NCI-H1930 (cell line): ENCODE data around the gene PSME2.

ENCODE experiments used
- DNase-seq, 2 experiments: peaks; one replicate each; lab custom pipeline; 2025; lab: John Stamatoyannopoulos, UW

PSME2 gene

DNA sequence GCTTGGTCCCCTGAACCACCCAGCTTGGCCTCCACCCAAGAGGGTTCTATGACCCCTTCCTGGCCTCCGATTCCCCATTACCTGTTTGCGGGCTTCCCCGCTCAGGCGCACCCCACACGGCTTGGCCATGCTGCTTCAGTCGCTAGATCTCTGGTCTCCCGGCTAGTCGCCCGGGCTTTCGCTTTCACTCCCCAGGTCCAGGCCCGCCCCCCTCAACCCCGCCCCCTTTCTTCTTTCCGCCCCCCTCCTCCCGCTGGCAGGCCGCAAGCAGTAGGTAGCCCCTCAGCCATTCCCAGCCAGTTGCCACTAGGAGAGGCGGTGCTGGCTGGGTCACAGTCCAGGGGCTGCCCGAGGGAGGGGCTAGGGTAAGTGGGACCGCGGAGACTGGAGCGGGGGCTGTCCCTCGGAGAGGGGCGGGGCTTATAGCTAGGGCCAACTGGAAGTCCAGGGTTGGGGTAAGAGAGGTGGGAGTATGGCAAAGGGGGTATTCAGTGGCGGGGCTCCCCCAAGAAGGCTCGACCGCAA is at the start of gene PSME2:
Gene PSME2, minus strand, starts transcription at position 158 of the 525 bp plus-strand sequence. Its CDS starts 29 bp downstream, at position 129.
- peak; percentile 93 to 95 for DNase-seq

DNA sequence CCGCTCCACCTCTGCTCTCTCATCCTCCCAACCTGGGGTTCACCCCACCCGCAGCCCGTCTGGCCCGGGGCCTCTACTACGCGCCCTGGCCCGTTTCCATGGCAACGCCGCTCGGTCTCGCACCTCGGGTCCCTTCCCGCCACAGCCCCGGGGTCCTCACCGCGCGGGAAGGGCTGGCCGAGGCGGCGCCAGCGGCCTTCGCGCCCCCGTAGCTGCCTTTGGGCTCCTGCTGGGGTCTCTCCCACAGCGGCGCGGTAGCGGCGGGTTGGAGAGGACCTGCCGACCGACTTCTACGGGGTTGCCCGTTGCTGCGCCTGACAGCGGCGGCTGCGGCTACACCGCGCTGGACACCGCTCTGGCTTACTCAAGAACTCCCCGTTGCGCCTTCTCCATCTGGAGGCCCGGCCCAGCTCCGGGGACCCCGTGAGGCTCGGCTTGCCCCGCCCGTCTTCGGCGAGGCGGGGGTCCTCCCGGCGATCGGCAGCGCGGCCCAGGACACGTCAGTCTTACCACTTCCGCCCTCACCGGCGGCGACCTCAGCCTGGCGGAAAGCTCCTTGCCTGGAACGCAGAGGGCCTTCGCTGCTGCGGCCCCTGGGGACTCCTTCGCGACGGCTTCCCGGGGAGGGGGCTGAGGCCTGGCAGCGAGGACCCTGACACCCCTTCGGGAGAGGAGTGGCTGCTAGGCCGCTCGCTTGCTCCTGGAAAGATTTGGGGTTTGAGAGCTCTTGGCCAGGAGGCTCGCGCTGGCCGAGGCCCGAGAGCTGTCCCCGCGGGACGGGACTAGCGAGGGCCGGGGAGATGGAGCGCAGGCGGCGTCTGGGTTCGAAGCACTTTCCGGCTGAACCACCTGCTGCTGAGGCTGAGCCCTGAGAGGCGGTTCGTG is 49.0 kb upstream of the PSME2 start, which contains the start of gene TM9SF1:
Gene TM9SF1, minus strand, starts transcription at position 256 of the 885 bp plus-strand sequence. CDS start 422 bp downstream, outside the sequence.
- peak; percentile 71 to 76 for DNase-seq

GRCh38 chr14:24194873-24195185 is 48.4 kb upstream of the PSME2 start:
- no peak for DNase-seq

- no peak for DNase-seq
Measured at GRCh38 chr14:24194186-24194872, 47.9 kb upstream of the PSME2 start.

- no peak for DNase-seq
Measured at GRCh38 chr14:24192933-24193332, 46.5 kb upstream of the PSME2 start.

DNA sequence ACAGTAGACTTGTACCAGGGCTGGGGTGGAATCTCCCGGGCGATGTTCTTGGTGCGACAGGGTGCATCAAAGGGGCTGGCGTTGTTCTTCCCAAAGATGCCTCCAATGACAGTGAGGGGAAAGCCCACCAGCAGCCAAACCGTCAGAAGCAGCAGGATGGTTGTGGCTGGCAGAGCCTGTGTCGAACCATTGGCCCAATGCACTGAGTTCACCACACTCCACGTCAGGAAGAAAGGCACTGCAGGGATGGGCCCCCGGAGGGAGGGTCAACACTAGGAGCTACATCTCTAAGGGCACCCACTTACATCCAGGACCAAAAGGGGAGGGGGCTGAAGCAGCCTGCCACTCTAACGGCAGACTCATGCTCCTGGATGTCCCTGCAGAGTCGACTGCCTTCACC is 44.0 kb upstream of the PSME2 start:
- DNase-seq, result no peak

- no peak for DNase-seq
Measured at GRCh38 chr14:24189460-24189859, 43.0 kb upstream of the PSME2 start.

DNA sequence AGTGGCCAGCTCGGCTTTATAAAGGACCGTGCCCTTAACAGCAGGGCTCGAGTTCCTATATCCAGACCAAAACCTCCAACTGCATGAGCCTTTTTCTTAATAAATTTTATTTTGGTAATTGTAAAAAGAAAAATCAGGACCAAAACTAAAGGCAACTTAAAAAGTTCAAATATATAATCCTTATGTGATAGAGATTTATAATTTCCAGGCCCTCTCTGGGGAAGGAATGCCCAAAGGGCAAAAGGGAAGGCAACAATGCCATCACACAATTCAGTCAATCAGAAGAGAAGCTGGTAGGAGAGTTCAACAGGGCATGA is 42.6 kb upstream of the PSME2 start:
- DNase-seq, result no peak

- DNase-seq, result peak; percentile 92 to 96
Measured at GRCh38 chr14:24188251-24189058, 42.0 kb upstream of the PSME2 start, which contains the start of gene IPO4. IPO4 (minus strand) TSS chr14:24188816; CDS start chr14:24188787, 29 bp downstream.

DNA sequence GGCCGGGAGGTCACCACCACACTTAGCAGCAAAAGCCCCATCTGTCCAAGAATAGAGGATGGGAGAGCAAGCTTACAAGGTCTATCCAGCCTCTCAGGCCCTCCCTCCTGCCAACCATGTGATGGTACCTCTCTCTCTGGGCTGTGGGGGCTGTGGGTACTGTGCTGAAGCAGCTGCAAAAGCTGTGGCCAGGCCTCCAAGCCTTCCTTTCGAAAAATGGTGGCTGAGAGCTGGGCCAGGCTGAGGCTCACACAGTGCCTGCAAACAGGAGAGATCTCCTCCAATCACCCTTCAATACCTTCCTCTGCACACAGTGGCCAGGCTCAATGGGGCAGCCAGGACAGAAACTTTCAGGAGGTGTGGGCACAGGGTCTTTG is 41.1 kb upstream of the PSME2 start:
- no peak for DNase-seq

DNA sequence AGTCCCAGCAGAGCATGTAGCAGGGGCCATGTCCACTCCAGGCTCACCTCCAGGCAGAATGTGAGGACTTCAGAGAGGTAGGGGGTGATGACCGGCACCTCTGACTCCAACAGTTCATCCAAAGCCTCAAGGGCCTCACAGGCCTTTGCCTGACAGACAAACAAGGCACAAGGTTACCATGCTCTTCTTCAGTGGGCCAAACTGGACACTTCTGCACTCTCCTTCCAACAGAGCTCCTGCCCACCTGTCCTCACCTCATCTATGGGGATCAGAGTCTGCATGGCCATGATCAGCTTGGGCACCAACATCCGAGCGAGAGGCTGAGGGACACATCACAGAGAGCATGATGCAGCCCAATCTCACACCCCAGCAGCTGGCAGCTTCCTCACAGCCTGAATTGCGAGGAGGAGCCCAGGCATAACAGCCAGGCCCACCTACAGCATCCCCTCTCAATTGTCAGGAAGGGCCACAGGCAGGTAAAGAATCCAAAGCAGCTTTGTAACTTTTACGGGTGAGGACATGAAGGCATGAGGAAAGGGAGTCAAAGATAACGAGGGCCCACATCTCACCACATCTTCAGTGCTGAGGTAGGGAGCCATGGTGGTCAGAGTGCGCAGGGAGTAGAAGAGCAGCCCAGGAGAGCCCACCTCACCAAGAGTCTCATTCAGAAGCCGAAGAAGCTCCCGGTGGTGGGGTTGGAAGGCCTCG is 40.6 kb upstream of the PSME2 start:
- DNase-seq, result no peak

DNA sequence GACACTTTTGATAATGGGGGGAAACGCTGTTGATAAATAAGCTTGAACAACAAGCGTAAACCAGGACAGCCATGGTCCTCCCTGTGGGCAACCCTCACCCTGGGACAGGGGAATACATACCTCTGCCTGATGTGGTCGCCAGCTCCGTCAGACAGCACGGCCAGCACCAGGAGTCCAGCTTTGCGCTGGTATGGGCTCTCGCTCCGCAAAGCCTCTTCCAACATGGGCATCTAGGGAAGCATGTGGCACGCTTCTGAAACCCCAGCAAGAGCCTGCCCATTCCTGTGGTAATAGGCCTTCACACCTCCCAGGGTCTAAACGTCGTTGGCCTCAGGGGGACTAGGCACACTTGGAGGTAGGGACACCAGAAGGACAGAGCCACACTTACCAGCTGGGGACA is 39.3 kb upstream of the PSME2 start:
- no peak for DNase-seq

DNA sequence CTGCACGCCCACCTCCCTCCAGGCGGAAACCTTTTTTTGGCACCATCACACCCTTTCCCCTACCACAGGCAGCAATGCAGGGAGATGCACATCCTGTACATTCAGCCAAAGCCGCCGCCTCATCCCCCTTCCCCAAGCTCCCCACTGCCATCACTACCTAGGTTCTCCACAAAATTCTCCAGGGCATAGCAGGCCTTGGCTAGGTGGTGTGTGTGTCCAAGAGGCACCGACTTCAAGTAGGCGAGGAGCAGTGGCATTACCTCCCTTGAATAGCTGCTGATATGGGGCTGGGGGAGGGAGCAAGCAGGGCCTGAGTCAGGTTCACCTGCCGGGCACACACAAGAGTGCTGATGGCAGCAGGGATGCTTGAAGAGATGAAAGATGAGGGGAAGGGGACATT is 38.6 kb upstream of the PSME2 start:
- no peak for DNase-seq

DNA sequence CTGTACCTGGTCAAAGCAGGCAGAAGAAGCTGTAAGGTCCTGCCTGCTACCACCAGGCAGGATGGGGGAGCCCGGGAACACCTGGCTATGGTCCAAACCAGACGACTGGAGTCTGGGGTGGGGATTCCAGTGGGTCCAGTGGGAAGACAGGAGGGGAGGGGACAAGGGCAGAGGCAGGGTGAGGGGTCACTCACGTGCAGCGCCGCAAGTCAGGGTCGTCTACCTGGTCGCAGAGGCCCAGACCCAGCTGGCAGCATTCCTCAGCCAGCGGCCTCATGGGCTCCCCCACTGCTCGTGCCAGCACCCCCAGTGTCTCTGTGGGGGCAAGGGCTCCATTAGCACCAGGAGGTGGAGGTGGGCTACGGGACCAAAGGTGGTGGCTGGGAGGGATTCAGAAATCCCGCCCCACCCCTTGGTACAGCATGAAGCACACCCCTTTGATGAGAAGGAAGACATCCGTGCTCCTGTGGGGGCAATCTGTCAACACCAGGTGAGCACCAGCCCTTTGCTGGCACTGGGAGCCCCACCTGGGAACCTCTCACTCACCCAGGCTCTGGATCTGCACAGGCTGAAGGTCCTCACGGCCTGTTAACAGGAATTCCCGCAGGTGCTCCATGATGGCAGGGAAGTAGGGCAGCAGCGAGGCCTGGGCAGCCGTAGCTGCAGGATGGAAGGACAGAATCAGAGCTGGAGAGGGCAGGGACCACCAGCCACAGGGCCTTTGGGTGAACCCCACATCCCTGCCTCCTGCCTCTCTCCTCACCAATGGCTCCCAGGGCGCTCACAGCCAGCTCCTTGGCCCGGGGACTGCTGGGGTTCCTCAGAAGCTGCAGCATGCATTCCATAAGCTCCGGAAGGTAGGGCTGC is 37.9 kb upstream of the PSME2 start:
- DNase-seq, result no peak

- no peak for DNase-seq
Measured at GRCh38 chr14:24183014-24183481, 36.6 kb upstream of the PSME2 start.

- no peak for DNase-seq
Measured at GRCh38 chr14:24182110-24182882, 35.9 kb upstream of the PSME2 start.

GRCh38 chr14:24181371-24182077 is 35.1 kb upstream of the PSME2 start:
- DNase-seq, result no peak

- no peak for DNase-seq
Measured at GRCh38 chr14:24179961-24180796, 33.8 kb upstream of the PSME2 start.
